NCI-H2196 treated with DMSO at 0.1 percent for 48 hours (cell line): ENCODE data around the gene DUSP16.
"Not testable (repeated sequence)": the region's sequence is repeated elsewhere in the genome, so short reads cannot be mapped to it uniquely, and the experiment has no call there.

ENCODE experiments used
- DNase-seq: peaks from one replicate; lab custom pipeline; 2025; ENCODE audit not compliant: unreplicated experiment; lab: John Stamatoyannopoulos, UW

DUSP16 gene

GRCh38 chr12:12585115-12585863 lies 22.6 kb upstream of the DUSP16 start:
- DNase-seq: no peak

GRCh38 chr12:12583510-12584178 lies 21.0 kb upstream of the DUSP16 start:
- no peak for DNase-seq

- DNase-seq: no peak
Measured at GRCh38 chr12:12582895-12583303, 20.2 kb upstream of the DUSP16 start.

GRCh38 chr12:12582193-12582881 lies 19.7 kb upstream of the DUSP16 start:
- DNase-seq: no peak

GRCh38 chr12:12580716-12581115 lies 18.1 kb upstream of the DUSP16 start:
- DNase-seq: not testable (repeated sequence)

- no peak for DNase-seq
Measured at GRCh38 chr12:12577786-12578185, 15.1 kb upstream of the DUSP16 start.

- no peak for DNase-seq
Measured at GRCh38 chr12:12572659-12573058, 10.0 kb upstream of the DUSP16 start.

GRCh38 chr12:12565971-12566370 lies 3.3 kb upstream of the DUSP16 start:
- not testable (repeated sequence) for DNase-seq

- no peak for DNase-seq
Measured at GRCh38 chr12:12564911-12565310, 2.2 kb upstream of the DUSP16 start.

- DNase-seq: no peak
Measured at GRCh38 chr12:12563290-12563928, 746 bp upstream of the DUSP16 start.

GRCh38 chr12:12562016-12562483 lies 613 bp downstream of the DUSP16 start:
- no peak for DNase-seq

- no peak for DNase-seq
Measured at GRCh38 chr12:12561371-12562015, 1.2 kb downstream of the DUSP16 start.

GRCh38 chr12:12560587-12561370 lies 1.9 kb downstream of the DUSP16 start:
- no peak for DNase-seq

- DNase-seq: no peak
Measured at GRCh38 chr12:12559719-12560296, 2.9 kb downstream of the DUSP16 start.

- no peak for DNase-seq
Measured at GRCh38 chr12:12558291-12558690, 4.4 kb downstream of the DUSP16 start.

GRCh38 chr12:12557733-12558132 lies 4.9 kb downstream of the DUSP16 start:
- DNase-seq: no peak

- DNase-seq: no peak
Measured at GRCh38 chr12:12555656-12556055, 7.0 kb downstream of the DUSP16 start.

GRCh38 chr12:12553208-12553785 lies 9.4 kb downstream of the DUSP16 start:
- no peak for DNase-seq

GRCh38 chr12:12551115-12551514 lies 11.5 kb downstream of the DUSP16 start:
- DNase-seq: no peak
